ENCODE measurements around the gene MRPL58.

DNA sequence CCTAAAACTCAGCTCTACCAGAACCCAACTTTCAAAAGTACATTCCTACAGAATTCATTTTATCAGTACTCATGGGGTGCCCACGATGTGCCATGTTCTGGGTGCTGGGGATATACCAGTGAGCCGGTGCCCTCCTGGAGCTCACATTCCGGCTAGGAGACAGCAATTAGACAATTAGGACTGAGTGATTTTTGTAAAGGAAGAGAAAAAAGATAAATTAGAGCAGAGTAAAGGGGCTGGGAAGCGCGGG, 449 bp upstream of the MRPL58 start:
- TF ChIP-seq, protein P1, sequence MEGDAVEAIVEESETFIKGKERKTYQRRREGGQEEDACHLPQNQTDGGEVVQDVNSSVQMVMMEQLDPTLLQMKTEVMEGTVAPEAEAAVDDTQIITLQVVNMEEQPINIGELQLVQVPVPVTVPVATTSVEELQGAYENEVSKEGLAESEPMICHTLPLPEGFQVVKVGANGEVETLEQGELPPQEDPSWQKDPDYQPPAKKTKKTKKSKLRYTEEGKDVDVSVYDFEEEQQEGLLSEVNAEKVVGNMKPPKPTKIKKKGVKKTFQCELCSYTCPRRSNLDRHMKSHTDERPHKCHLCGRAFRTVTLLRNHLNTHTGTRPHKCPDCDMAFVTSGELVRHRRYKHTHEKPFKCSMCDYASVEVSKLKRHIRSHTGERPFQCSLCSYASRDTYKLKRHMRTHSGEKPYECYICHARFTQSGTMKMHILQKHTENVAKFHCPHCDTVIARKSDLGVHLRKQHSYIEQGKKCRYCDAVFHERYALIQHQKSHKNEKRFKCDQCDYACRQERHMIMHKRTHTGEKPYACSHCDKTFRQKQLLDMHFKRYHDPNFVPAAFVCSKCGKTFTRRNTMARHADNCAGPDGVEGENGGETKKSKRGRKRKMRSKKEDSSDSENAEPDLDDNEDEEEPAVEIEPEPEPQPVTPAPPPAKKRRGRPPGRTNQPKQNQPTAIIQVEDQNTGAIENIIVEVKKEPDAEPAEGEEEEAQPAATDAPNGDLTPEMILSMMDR (conservative IDR thresholded peaks at IDR 0.05; ENCODE audit: low read length), result no peak
- no peak for TF ChIP-seq EZH2phosphoT487 (IDR thresholded peaks at IDR 0.05; ENCODE audit: borderline replicate concordance)
